ENCODE measurements around the gene PARN.
"Not testable (repeated sequence)": the region's sequence is repeated elsewhere in the genome, so short reads cannot be mapped to it uniquely, and the experiment has no call there.

PARN gene

GRCh38 chr16:14572535-14572934 is 57.5 kb downstream of the PARN start:
- no peak for DNase-seq

GRCh38 chr16:14569213-14569612 is 60.8 kb downstream of the PARN start:
- DNase-seq, result no peak

GRCh38 chr16:14566599-14566998 is 63.5 kb downstream of the PARN start:
- no peak for DNase-seq

GRCh38 chr16:14565688-14566025 is 64.4 kb downstream of the PARN start:
- no peak for DNase-seq

GRCh38 chr16:14564861-14565687 is 65.0 kb downstream of the PARN start:
- DNase-seq, result no peak

GRCh38 chr16:14564323-14564722 is 65.7 kb downstream of the PARN start:
- DNase-seq, result no peak

- DNase-seq, result no peak
These were observed 67.2 kb downstream of the PARN start for GRCh38 chr16:14562691-14563491.

- DNase-seq, result no peak
These were observed 69.5 kb downstream of the PARN start for GRCh38 chr16:14560523-14560922.

GRCh38 chr16:14559809-14560241 is 70.2 kb downstream of the PARN start:
- peak; percentile 24 to 40 for DNase-seq

GRCh38 chr16:14553447-14553846 is 76.6 kb downstream of the PARN start:
- no peak for DNase-seq

- DNase-seq, result no peak
These were observed 80.3 kb downstream of the PARN start for GRCh38 chr16:14549789-14550153.

- no peak for DNase-seq
These were observed 80.9 kb downstream of the PARN start for GRCh38 chr16:14548933-14549788.

- DNase-seq, result no peak
These were observed 84.6 kb downstream of the PARN start for GRCh38 chr16:14545346-14545884.

GRCh38 chr16:14544846-14545245 is 85.2 kb downstream of the PARN start:
- not testable (repeated sequence) for DNase-seq

- DNase-seq, result no peak
These were observed 90.4 kb downstream of the PARN start for GRCh38 chr16:14539631-14540030.

GRCh38 chr16:14539156-14539555 is 90.9 kb downstream of the PARN start:
- no peak for DNase-seq

- DNase-seq, result no peak
These were observed 91.5 kb downstream of the PARN start for GRCh38 chr16:14538604-14539003.

- DNase-seq, result no peak
These were observed 98.4 kb downstream of the PARN start for GRCh38 chr16:14531613-14532012.

- no peak for DNase-seq
These were observed 99.0 kb downstream of the PARN start for GRCh38 chr16:14531101-14531500.

- DNase-seq, result no peak
These were observed 100.0 kb downstream of the PARN start for GRCh38 chr16:14530046-14530445.

GRCh38 chr16:14529010-14529669 is 100.9 kb downstream of the PARN start:
- peak; percentile 57 to 67 for DNase-seq

GRCh38 chr16:14528306-14528705 is 101.8 kb downstream of the PARN start:
- DNase-seq, result no peak

All from inflammatory macrophage treated with lipopolysaccharide for 1 hour (primary cell).